ENCODE measurements around the gene UNC5B.

GRCh38 chr10:71300555-71301370, 88.4 kb downstream of the UNC5B start:
- TF ChIP-seq EZH2 (IDR thresholded peaks at IDR 0.05; ENCODE audit: low read length): no peak
- TF ChIP-seq CTCF (optimal IDR thresholded peaks at IDR 0.05 in 1 of 3, IDR thresholded peaks at IDR 0.05 in 1 of 3, conservative IDR thresholded peaks at IDR 0.05 in 1 of 3; ENCODE audit: extremely low read depth in 1 of 3, insufficient read depth in 2 of 3, low read length in 3 of 3): no peak
